Left lung (tissue), 10 donors: ENCODE results near the gene CLRN2. TPM values are rescaled to one million over a fixed set of nuclear protein-coding genes. Genes with fewer than 3 reads are reported as not detected.
"Not testable (repeated sequence)": the region's sequence is repeated elsewhere in the genome, so short reads cannot be mapped to it uniquely, and the experiment has no call there.

Experiments
- ATAC-seq: fragments of 200-7000 bp; cut with Tn5 transposase; one replicate; pipeline ENCODE4 v1.9.1; 2020; ENCODE audit warnings: moderate library complexity
- DNase-seq, 4 donors: peaks; one replicate each; pipeline ENCODE4 v3.0.0-alpha.2; 2013 to 2020
- H3K27ac ChIP-seq, 2 donors: fragments of 200-600 bp; sonication (generic) in 1 of 2; one replicate each; pipeline versions ENCODE4 v1.5.0 to v1.8.0; 2020 to 2021
- H3K27me3 ChIP-seq, 2 donors: fragments of 200-600 bp; sonication (generic) in 1 of 2; one replicate each; pipeline versions ENCODE4 v1.5.0 to v1.8.0; 2020 to 2021
- H3K36me3 ChIP-seq, 2 donors: fragments of 200-600 bp; sonication (generic) in 1 of 2; one replicate each; pipeline versions ENCODE4 v1.5.0 to v1.8.0; 2020 to 2021
- H3K4me1 ChIP-seq, 2 donors: fragments of 200-600 bp; one replicate each; pipeline ENCODE4 v1.8.0; 2021
- H3K4me3 ChIP-seq, 2 donors: fragments of 200-600 bp; sonication (generic) in 1 of 2; one replicate each; pipeline versions ENCODE4 v1.5.0 to v1.8.0; 2020 to 2021; ENCODE audit warnings: mild to moderate bottlenecking in 1 of 2
- H3K9me3 ChIP-seq, 2 donors: fragments of 200-600 bp; sonication (generic) in 1 of 2; one replicate each; pipeline versions ENCODE4 v1.5.0 to v1.8.0; 2020 to 2021
- intact Hi-C, 2 donors: fragments of 100-400 bp; cut with DNase I; formaldehyde crosslinking; loops; one replicate each; pipeline versions ENCODE4 v1.11.2 to v1.14.2; 2022
- polyA plus RNA-seq, 6 donors: library from polyadenylated mRNA; unstranded; fragments of 120-200 nt; gene quantifications; one replicate each; pipeline ENCODE4 v1.2.1, GENCODE V29; 2013; ENCODE audit not compliant: insufficient read length in 6 of 6
- total RNA-seq, 2 donors: library from RNA; stranded (reverse); fragmentation: NEBNext Ultra II Directional; extraction: Animal tissue kit (Norgen Biotek cat#: 25700); gene quantifications; one replicate each; pipeline ENCODE4 v1.2.1, GENCODE V29; 2021
- TF ChIP-seq, protein P1 (sequence below), 2 donors: fragments of 200-600 bp; sonication (generic) in 1 of 2; IDR thresholded peaks; one replicate each; pipeline versions ENCODE4 v1.5.0 to v1.8.0; 2021; ENCODE audit warnings: antibody characterized with exemption in 2 of 2
- donor health status: DM: no; HTN: yes; CAD: no.
- donor health status: DM: no; HTN: no; CAD: no.

CLRN2 gene
- total and polyA plus RNA-seq, 8 donors: 0.20 TPM; not detected in 7

DNA sequence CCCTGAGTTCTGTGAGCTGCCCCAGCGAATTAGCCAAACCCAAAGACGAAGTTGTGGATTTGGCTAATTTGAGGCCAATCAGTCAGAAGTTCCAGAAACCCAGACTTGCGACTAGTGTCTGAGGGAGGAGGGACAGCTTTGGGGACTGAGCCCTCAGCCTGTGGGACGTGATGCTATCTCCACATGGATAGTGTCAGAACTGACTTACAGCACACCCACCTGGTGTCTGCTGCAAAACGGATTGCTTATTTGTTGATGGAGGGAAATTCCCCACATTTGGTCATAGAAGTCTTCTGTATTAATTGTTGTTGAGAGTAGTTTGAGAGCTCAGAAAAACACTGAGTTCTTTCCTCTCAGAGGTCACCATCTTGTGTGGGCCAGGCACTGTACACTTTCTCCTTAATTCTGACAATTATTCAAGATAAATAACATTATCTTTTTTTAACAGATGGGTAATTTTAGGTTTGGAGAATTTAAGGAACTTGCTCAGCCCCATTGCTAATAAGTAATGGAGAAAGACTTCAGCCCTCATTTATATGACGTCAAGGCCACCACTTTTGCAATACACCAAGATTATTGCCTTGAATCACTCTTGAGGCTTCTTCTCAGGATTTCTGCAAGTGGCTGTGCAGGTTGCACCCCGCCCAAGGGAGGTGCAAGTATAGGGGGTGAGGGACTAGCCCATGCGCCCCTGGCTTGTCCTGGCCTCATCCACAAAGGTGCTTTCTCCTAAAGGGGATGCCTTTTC lies 16.7 kb downstream of the CLRN2 start:
- TF ChIP-seq, protein P1, sequence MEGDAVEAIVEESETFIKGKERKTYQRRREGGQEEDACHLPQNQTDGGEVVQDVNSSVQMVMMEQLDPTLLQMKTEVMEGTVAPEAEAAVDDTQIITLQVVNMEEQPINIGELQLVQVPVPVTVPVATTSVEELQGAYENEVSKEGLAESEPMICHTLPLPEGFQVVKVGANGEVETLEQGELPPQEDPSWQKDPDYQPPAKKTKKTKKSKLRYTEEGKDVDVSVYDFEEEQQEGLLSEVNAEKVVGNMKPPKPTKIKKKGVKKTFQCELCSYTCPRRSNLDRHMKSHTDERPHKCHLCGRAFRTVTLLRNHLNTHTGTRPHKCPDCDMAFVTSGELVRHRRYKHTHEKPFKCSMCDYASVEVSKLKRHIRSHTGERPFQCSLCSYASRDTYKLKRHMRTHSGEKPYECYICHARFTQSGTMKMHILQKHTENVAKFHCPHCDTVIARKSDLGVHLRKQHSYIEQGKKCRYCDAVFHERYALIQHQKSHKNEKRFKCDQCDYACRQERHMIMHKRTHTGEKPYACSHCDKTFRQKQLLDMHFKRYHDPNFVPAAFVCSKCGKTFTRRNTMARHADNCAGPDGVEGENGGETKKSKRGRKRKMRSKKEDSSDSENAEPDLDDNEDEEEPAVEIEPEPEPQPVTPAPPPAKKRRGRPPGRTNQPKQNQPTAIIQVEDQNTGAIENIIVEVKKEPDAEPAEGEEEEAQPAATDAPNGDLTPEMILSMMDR (IDR thresholded peaks at IDR 0.05): no peak
- DNase-seq (no peak), ATAC-seq (no peak)
- no peak overlapping the region for H3K4me3 ChIP-seq
- no peaks in the 10 kb centered on the region for H3K36me3 ChIP-seq
- no peaks in the 10 kb centered on the region for H3K9me3 ChIP-seq
- no peak overlapping the region for H3K27ac ChIP-seq
- H3K27me3 ChIP-seq: no peaks in the 10 kb centered on the region
- intact Hi-C loops: no loop called here
- no peaks in the 10 kb centered on the region for H3K4me1 ChIP-seq

DNA sequence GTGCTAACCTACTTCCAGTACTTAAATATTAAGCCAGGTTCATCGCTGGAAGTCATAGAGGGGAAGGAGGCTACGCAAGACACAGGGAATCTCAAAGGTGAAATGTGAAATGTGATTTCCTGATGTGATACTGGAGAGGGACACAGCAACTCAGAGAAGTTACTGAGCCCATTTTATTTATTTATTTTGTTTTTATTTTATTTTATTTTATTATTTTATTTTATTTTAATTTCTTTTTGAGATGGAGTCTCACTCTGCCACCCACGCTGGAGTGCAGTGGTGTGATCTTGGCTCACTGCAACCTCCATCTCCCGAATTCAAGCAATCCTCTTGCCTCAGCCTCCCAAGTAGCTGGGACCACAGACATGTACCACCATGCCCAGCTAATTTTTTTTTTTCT lies 19.7 kb downstream of the CLRN2 start:
- H3K36me3 ChIP-seq: no peaks in the 10 kb centered on the region
- no peaks in the 10 kb centered on the region for H3K27me3 ChIP-seq
- no peaks in the 10 kb centered on the region for H3K9me3 ChIP-seq
- ATAC-seq: no peak
- H3K4me3 ChIP-seq: no peak overlapping the region
- DNase-seq: no peak
- no peak overlapping the region for H3K27ac ChIP-seq
- TF ChIP-seq, protein P1 (IDR thresholded peaks at IDR 0.05): no peak
- intact Hi-C loops: no loop called here
- H3K4me1 ChIP-seq: no peaks in the 10 kb centered on the region

DNA sequence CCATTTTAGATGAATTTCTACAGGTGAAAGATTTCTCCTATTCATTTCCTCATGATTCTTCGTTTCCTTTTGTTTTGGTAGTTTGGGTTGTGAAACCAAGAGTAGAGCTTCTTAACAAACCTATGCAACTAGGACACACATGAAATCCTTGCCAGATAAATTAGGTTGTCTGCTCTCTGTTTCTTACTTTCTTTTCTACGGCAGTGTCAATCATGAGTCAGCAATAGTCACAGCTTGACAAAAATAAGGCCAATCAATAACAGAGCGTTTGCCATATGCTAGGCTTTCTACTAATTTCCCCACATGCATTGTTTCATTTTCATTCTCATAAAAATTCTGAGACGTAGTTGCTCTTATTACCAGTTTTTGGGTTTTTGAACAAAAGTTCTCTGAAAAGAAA lies 20.3 kb downstream of the CLRN2 start:
- Histone ChIP-seq H3K36me3 (no peaks in the 10 kb centered on the region), H3K27ac (no peak overlapping the region), H3K9me3 (no peaks in the 10 kb centered on the region), H3K4me3 (no peak overlapping the region), H3K27me3 (no peaks in the 10 kb centered on the region), H3K4me1 (no peaks in the 10 kb centered on the region)
- no peak for ATAC-seq
- DNase-seq: no peak
- TF ChIP-seq, protein P1 (IDR thresholded peaks at IDR 0.05): no peak
- intact Hi-C loops: no loop called here

DNA sequence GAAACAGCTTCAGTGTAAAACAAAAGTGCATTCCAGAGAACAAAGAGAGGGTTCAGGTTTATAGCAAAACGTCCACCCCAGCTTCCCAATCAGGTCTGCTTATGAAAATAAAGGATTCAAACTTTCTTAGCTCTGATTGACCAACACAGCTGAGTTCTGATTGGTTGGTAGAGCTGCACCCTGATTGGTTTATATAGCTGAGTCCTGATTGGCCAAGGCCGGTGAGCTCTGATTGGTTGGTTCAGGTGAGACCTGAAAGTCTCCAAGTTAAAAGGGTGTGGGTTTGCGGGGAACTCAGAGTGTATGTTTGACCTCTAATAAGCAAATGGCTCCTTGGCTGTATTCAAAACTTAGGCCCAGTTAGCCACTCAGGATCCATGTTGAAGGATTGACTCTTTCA lies 20.9 kb downstream of the CLRN2 start:
- TF ChIP-seq, protein P1 (IDR thresholded peaks at IDR 0.05): no peak
- intact Hi-C loops: no loop called here
- ATAC-seq (no peak), DNase-seq (no peak)
- Histone ChIP-seq H3K27ac (no peak overlapping the region), H3K27me3 (no peaks in the 10 kb centered on the region), H3K4me3 (no peak overlapping the region), H3K4me1 (no peaks in the 10 kb centered on the region), H3K9me3 (no peaks in the 10 kb centered on the region), H3K36me3 (no peaks in the 10 kb centered on the region)

DNA sequence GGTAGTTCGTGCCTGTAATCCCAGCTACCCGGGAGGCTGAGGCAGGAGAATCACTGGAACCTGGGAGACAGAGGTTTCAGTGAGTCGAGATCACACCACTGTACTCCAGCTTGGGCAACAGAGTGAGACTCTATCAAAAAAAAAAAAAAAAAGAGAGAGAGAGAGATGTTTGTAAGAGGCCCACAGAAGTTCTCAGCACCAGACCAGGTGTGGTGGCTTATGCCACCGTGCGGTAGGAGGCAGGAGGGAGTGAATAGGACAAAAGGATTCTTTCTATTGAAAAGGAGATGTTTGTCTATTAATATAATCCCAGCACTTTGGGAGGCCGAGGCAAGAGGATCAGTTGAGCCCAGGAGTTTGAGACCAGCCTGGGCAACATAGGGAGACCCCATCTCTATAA lies 22.1 kb downstream of the CLRN2 start:
- H3K27me3 ChIP-seq, H3K27ac ChIP-seq, H3K9me3 ChIP-seq, H3K4me3 ChIP-seq, DNase-seq, H3K36me3 ChIP-seq, ATAC-seq, H3K4me1 ChIP-seq, intact Hi-C loops: not testable (repeated sequence)

DNA sequence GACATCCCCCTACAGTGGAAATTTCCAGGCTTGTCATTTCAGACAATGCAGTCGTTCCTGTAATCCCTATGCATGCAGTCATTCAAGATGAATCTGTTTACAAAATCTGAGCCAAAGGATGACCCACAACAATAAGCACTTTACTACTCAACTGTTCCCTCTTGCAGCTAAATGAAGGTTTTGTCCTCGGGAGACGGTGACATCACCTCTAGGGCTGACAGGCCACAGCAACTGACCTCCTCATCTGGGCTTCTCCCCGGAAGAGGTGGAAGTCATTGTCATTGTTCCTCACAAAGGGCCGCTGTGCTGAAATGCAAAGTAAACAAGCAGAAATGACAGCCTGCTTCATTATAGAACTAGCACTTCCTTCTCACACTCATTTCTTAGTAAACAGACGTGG lies 29.2 kb downstream of the CLRN2 start:
- Histone ChIP-seq H3K4me3 (no peak overlapping the region), H3K36me3 (no peaks in the 10 kb centered on the region), H3K27ac (peak overlapping the region in 1 of 2 donors; percentile 20), H3K4me1 (peaks cover 0 to 5% of the 10 kb centered on the region in 2 donors), H3K27me3 (no peaks in the 10 kb centered on the region), H3K9me3 (no peaks in the 10 kb centered on the region)
- TF ChIP-seq, protein P1 (IDR thresholded peaks at IDR 0.05): no peak
- intact Hi-C loops: no loop called here
- ATAC-seq (no peak), DNase-seq (no peak)
